Fibroblast of skin of left quadriceps (primary cell): ENCODE data around the gene ZNF672.
"Not testable (repeated sequence)": the region's sequence is repeated elsewhere in the genome, so short reads cannot be mapped to it uniquely, and the experiment has no call there.

Experiments
- DNase-seq, 2 experiments: peaks; one replicate each; pipeline ENCODE4 v3.0.0-alpha.2; 2013; ENCODE audit warnings: low read depth in 2 of 2

The ZNF672 gene

GRCh38 chr1:248853663-248854375 lies 15.8 kb downstream of the ZNF672 start:
- no peak for DNase-seq

- no peak for DNase-seq
These were observed 17.6 kb downstream of the ZNF672 start for GRCh38 chr1:248855580-248855979.

- no peak for DNase-seq
These were observed 18.2 kb downstream of the ZNF672 start for GRCh38 chr1:248856176-248856575.

- no peak for DNase-seq
These were observed 19.2 kb downstream of the ZNF672 start for GRCh38 chr1:248857201-248857600.

- no peak for DNase-seq
These were observed 19.7 kb downstream of the ZNF672 start for GRCh38 chr1:248857749-248858095.

GRCh38 chr1:248858096-248858890 lies 20.3 kb downstream of the ZNF672 start:
- DNase-seq = no peak

GRCh38 chr1:248858891-248859889 lies 21.2 kb downstream of the ZNF672 start, which contains the start of gene ZNF692:
Gene ZNF692, minus strand, starts transcription at chr1:248859085. Its CDS starts 776 bp downstream, at chr1:248858309.
- DNase-seq = peak; percentile 92 to 93

- no peak for DNase-seq
These were observed 22.0 kb downstream of the ZNF672 start for GRCh38 chr1:248860007-248860406.

GRCh38 chr1:248861616-248862015 lies 23.6 kb downstream of the ZNF672 start:
- DNase-seq = no peak

- DNase-seq = no peak
These were observed 24.6 kb downstream of the ZNF672 start for GRCh38 chr1:248862695-248862997.

GRCh38 chr1:248862998-248863881 lies 25.2 kb downstream of the ZNF672 start:
- DNase-seq = peak; percentile 35 to 39

- no peak for DNase-seq
These were observed 33.9 kb downstream of the ZNF672 start for GRCh38 chr1:248871837-248872401.

GRCh38 chr1:248872752-248873408 lies 34.9 kb downstream of the ZNF672 start:
- peak in 1 of 2 experiments; percentile 21 for DNase-seq

- peak; percentile 93 to 94 for DNase-seq
These were observed 35.5 kb downstream of the ZNF672 start for GRCh38 chr1:248873409-248873992.

GRCh38 chr1:248873993-248874533 lies 36.0 kb downstream of the ZNF672 start:
- DNase-seq = peak in 1 of 2 experiments; percentile 79

GRCh38 chr1:248881261-248881660 lies 43.2 kb downstream of the ZNF672 start:
- no peak for DNase-seq

GRCh38 chr1:248882427-248882826 lies 44.4 kb downstream of the ZNF672 start:
- not testable (repeated sequence) for DNase-seq

GRCh38 chr1:248884632-248885295 lies 46.7 kb downstream of the ZNF672 start:
- no peak for DNase-seq

- no peak for DNase-seq
These were observed 47.6 kb downstream of the ZNF672 start for GRCh38 chr1:248885646-248886045.
